Trophoblast cell (in vitro differentiated cells and primary cell): ENCODE measurements around the gene MPV17. TPM values are rescaled to one million over a fixed set of nuclear protein-coding genes. Genes with fewer than 3 reads are reported as not detected.

Source experiments
- DNase-seq, 2 donors: peaks; one replicate each; pipeline ENCODE4 v3.0.0-alpha.2; 2016
- H2AFZ ChIP-seq: 2 replicates; pipeline ENCODE4 v1.6.1; 2013; ENCODE audit warnings: low read length, moderate library complexity, mild to moderate bottlenecking; ENCODE audit not compliant: insufficient read depth, poor library complexity
- H2AK5ac ChIP-seq: 2 replicates; pipeline ENCODE4 v1.6.1; 2013; ENCODE audit warnings: mild to moderate bottlenecking, low read length
- H2BK120ac ChIP-seq: 2 replicates; pipeline ENCODE4 v1.6.1; 2013; ENCODE audit warnings: low read length, mild to moderate bottlenecking, moderate library complexity; ENCODE audit not compliant: insufficient read depth, poor library complexity
- H2BK12ac ChIP-seq: 2 replicates; pipeline ENCODE4 v1.6.1; 2013; ENCODE audit warnings: mild to moderate bottlenecking, low read length, moderate library complexity
- H2BK5ac ChIP-seq: 2 replicates; pipeline ENCODE4 v1.6.1; 2013; ENCODE audit warnings: low read length, low read depth, moderate library complexity, mild to moderate bottlenecking; ENCODE audit not compliant: poor library complexity
- H3K14ac ChIP-seq: 2 replicates; pipeline ENCODE4 v1.6.1; 2013; ENCODE audit warnings: mild to moderate bottlenecking, low read length
- H3K18ac ChIP-seq: 2 replicates; pipeline ENCODE4 v1.6.1; 2013; ENCODE audit warnings: mild to moderate bottlenecking, low read length
- H3K23ac ChIP-seq: 2 replicates; pipeline ENCODE4 v1.6.1; 2013; ENCODE audit warnings: low read length
- H3K27ac ChIP-seq: 2 replicates; pipeline ENCODE4 v1.5.1; 2013; ENCODE audit warnings: low read depth, mild to moderate bottlenecking, inconsistent platforms, low read length, moderate library complexity
- H3K27me3 ChIP-seq: 2 replicates; pipeline ENCODE4 v1.6.1; 2013; ENCODE audit warnings: inconsistent platforms, mild to moderate bottlenecking, low read length, moderate library complexity; ENCODE audit not compliant: insufficient read depth
- H3K36me3 ChIP-seq, 2 experiments: 1 replicate in 1 of 2; 2 replicates in 1 of 2; pipeline ENCODE4 v1.6.1; 2013; ENCODE audit warnings: low read length in 2 of 2, mild to moderate bottlenecking in 2 of 2, moderate library complexity in 1 of 2; ENCODE audit not compliant: insufficient read depth in 2 of 2, control insufficient read depth in 1 of 2
- H3K4ac ChIP-seq: 2 replicates; pipeline ENCODE4 v1.6.1; 2013; ENCODE audit warnings: low read depth, mild to moderate bottlenecking, low read length, moderate library complexity
- H3K4me1 ChIP-seq, 2 experiments: 1 replicate in 1 of 2; 2 replicates in 1 of 2; pipeline ENCODE4 v1.6.1; 2013; ENCODE audit warnings: low read length in 2 of 2, mild to moderate bottlenecking in 2 of 2, moderate library complexity in 1 of 2; ENCODE audit not compliant: insufficient read depth in 2 of 2, control insufficient read depth in 1 of 2
- H3K4me2 ChIP-seq: 2 replicates; pipeline ENCODE4 v1.6.1; 2013; ENCODE audit warnings: inconsistent platforms, mild to moderate bottlenecking, low read length, moderate library complexity
- H3K4me3 ChIP-seq: 2 replicates; pipeline ENCODE4 v1.5.1; 2013; ENCODE audit warnings: mild to moderate bottlenecking, low read depth, low read length, inconsistent platforms
- H3K79me1 ChIP-seq: one replicate; pipeline ENCODE4 v1.6.1; 2013; ENCODE audit warnings: low read length
- H3K79me2 ChIP-seq: 2 replicates; pipeline ENCODE4 v1.6.1; 2013; ENCODE audit warnings: low read length, mild to moderate bottlenecking; ENCODE audit not compliant: control insufficient read depth, insufficient read depth, poor library complexity
- H3K9ac ChIP-seq: 2 replicates; pipeline ENCODE4 v1.6.1; 2013; ENCODE audit warnings: mild to moderate bottlenecking, low read length
- H3K9me3 ChIP-seq: 2 replicates; pipeline ENCODE4 v1.6.1; 2013; ENCODE audit warnings: low read depth, mild to moderate bottlenecking, control low read depth, inconsistent platforms, low read length; ENCODE audit not compliant: insufficient read depth
- H4K12ac ChIP-seq: 2 replicates; pipeline ENCODE4 v1.6.1; 2013; ENCODE audit warnings: low read depth, mild to moderate bottlenecking, low read length, moderate library complexity
- H4K8ac ChIP-seq: 2 replicates; pipeline ENCODE4 v1.6.1; 2013; ENCODE audit warnings: low read depth, mild to moderate bottlenecking, low read length, moderate library complexity
- H4K91ac ChIP-seq: one replicate; pipeline ENCODE4 v1.6.1; 2013; ENCODE audit warnings: low read depth, mild to moderate bottlenecking, low read length, moderate library complexity
- WGBS: extraction: QIAGEN DNeasy Blood & Tissue Kit; methylation state at CpG from one replicate; pipeline ENCODE4 v1.1.7; 2013; ENCODE audit warnings: missing lambda C conversion rate; ENCODE audit not compliant: insufficient read length, insufficient coverage; ENCODE audit errors: extremely low coverage; 5-methylcytosine and 5-hydroxymethylcytosine counted together
- polyA plus RNA-seq: library from polyadenylated mRNA; stranded (reverse); fragments of 200-250 nt; gene quantifications from 2 replicates; pipeline ENCODE4 v1.2.3, GENCODE V29; 2013

MPV17 gene, protein sequence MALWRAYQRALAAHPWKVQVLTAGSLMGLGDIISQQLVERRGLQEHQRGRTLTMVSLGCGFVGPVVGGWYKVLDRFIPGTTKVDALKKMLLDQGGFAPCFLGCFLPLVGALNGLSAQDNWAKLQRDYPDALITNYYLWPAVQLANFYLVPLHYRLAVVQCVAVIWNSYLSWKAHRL
- polyA plus RNA-seq = 111 and 118 TPM in 2 replicates

DNA sequence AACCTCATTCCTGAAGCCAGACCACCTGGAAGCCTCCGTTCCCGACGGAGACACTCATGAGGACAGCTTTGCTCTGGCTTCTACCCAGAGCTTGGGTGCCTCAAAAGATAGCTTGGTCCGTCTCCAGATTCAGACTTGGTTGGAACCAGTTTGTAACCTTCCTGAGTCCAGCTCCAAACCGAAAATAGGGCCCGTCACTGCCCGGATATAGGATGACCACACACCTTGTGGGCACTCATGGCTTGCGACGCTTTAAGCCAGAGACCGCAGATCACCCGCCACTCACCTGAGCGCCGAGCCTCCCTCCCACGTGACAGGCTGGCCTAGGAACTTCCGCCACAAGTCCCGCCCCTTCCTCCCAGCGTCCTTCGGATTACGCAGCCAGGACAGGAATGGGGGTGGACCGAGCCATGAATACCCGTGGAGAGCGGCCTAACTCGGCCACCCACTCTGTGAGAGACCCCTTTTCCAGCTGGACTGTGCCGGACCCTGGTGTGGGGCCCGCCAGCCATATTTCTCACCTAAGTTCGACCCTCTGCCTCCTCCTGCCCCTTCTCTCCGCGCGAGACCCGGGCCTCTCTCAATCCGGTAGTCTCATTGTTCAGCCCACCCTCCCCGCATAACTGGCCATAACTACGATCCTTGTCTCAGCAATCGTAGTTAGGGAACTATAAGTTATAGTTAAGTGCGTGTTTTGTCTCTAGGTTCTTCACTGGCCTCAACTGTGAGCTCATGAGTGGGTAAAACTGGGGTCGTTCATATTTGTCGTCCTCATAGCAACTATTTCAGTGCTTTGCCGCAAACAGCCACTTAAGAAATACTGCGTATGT, at the start of gene MPV17:
MPV17 (minus strand) TSS at position 332 of the 830 bp plus-strand sequence. CDS start 580 bp downstream, outside the sequence.
- peak within 1 kb of the TSS; percentile 93 for H3K14ac ChIP-seq
- peaks cover 2% of the 10 kb centered on the region for H3K9me3 ChIP-seq
- peak within 1 kb of the TSS; percentile 92 for H4K91ac ChIP-seq
- H3K18ac ChIP-seq = peak within 1 kb of the TSS; percentile 93
- peak within 1 kb of the TSS; percentile 98 for H4K8ac ChIP-seq
- peaks cover 14 to 17% of the 10 kb centered on the region in 2 experiments for H3K4me1 ChIP-seq
- peak within 1 kb of the TSS; percentile 41 for H2BK12ac ChIP-seq
- peak within 1 kb of the TSS; percentile 82 for H3K4me3 ChIP-seq
- peaks cover 12% of the 10 kb centered on the region for H3K79me2 ChIP-seq
- H3K27me3 ChIP-seq = no peaks in the 10 kb centered on the region
- DNase-seq = peak; percentile 96
- H3K4ac ChIP-seq = peak within 1 kb of the TSS; percentile 71
- H3K27ac ChIP-seq = peak within 1 kb of the TSS; percentile 63
- H3K4me2 ChIP-seq = peak within 1 kb of the TSS; percentile 87
- peak within 1 kb of the TSS; percentile 92 for H2BK120ac ChIP-seq
- H2AFZ ChIP-seq = peak within 1 kb of the TSS; percentile 33
- H3K23ac ChIP-seq = no peak within 1 kb of the TSS
- H3K9ac ChIP-seq = peak within 1 kb of the TSS; percentile 96
- peaks cover 18% of the 10 kb centered on the region for H3K79me1 ChIP-seq
- WGBS = no CpG with 5 or more reads among the region's 39 CpGs
- peak within 1 kb of the TSS; percentile 84 for H4K12ac ChIP-seq
- peak within 1 kb of the TSS; percentile 85 for H2BK5ac ChIP-seq
- H2AK5ac ChIP-seq = peak within 1 kb of the TSS; percentile 77
- H3K36me3 ChIP-seq = peaks cover 13 to 21% of the 10 kb centered on the region in 2 experiments

DNA sequence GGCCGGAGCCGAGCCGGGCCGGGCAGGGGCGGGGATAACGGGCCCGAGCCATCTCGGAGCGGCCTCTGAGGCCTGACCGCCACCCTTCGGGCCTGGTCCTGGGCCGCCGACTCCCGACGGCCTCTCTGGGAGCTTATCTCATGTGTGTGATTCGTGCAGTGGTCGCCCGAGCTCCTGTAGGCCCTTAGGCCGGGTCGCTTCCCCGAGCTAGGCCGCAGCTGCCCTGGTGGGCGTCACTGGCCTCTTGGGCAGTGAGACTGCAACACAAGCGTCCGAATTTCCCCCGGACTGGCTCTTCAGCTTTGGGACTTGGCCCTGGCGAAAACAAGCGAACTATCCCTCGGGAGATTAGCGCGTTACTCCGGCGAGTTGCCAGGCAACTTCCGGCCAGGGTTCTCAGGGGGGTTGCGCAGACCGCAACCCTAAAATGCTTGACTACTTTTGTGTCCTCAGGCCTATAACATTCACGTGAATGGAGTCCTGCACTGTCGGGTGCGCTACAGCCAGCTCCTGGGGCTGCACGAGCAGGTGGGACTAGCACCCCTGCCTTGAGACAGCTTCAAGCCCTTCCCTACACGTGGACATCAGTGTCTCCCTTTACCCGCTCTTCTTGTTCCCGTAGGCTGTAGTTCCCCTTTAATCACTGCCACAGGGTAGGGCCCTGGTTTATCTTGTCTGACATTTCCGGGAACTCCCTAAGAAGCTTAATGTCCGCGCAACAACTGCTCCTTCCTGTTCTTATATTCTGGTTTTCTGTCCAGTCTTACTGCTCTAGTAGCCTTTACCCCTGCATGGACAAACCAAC, 48.1 kb upstream of the MPV17 start:
- H3K27me3 ChIP-seq = no peaks in the 10 kb centered on the region
- no peaks in the 10 kb centered on the region for H3K9me3 ChIP-seq
- peak overlapping the region; percentile 29 for H3K27ac ChIP-seq
- H4K91ac ChIP-seq = peak overlapping the region; percentile 90
- peak overlapping the region; percentile 61 for H2BK120ac ChIP-seq
- peak; percentile 18 to 55 for DNase-seq
- no peak overlapping the region for H2BK12ac ChIP-seq
- H3K4me1 ChIP-seq = peaks cover 4 to 11% of the 10 kb centered on the region in 2 experiments
- H3K4me2 ChIP-seq = peak overlapping the region; percentile 86
- H3K23ac ChIP-seq = no peak overlapping the region
- H4K12ac ChIP-seq = peak overlapping the region; percentile 83
- H3K36me3 ChIP-seq = peaks cover 36 to 52% of the 10 kb centered on the region in 2 experiments
- H3K18ac ChIP-seq = peak overlapping the region; percentile 82
- peak overlapping the region; percentile 67 for H3K14ac ChIP-seq
- peak overlapping the region; percentile 80 for H2BK5ac ChIP-seq
- no CpG with 5 or more reads among the region's 46 CpGs for WGBS
- H4K8ac ChIP-seq = peak overlapping the region; percentile 97
- peak overlapping the region; percentile 68 for H2AFZ ChIP-seq
- H3K4me3 ChIP-seq = peak overlapping the region; percentile 99
- H3K79me2 ChIP-seq = peaks cover 13% of the 10 kb centered on the region
- peak overlapping the region; percentile 96 for H2AK5ac ChIP-seq
- peaks cover 15% of the 10 kb centered on the region for H3K79me1 ChIP-seq
- H3K9ac ChIP-seq = peak overlapping the region; percentile 94
- H3K4ac ChIP-seq = peak overlapping the region; percentile 67

DNA sequence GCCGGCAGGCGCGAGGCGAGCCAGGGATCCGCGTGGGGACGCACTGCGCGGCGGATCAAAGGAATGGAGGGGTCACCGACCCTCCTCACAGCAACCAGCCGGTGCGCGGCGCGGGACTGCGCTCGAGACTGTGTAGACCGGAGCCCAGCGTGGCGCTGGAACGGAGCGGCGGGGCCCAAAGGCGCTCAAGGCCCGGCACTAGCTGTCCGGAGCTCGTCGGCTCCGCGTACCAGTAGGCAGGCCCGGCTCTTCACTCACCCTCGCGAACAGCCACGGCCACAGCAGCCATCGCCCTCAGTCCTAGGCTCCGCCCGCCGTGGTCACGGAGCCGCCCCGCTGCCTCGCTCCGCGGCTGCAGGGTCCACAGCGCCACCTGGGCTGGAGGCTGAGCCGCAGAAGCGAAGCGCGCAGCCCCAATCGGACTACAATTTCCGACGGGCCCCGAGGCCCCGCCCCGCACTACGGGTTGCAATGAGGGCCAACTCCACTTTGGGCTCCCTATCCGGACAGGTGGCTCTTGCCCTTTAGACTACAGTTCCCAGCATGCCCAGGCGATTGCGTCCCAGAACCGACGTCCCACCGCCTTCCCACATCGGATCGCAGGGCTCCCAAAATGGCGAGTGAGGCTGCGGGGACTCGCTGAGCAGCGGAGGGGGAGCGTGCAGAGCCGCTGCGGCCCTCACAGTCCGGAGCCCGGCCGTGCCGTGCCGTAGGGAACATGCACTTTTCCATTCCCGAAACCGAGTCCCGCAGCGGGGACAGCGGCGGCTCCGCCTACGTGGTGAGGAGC, 47.3 kb upstream of the MPV17 start, which contains the start of the genes EIF2B4 and SNX17:
EIF2B4 (minus strand) TSS at position 313 of the 790 bp plus-strand sequence; CDS start at position 289, 24 bp downstream.
SNX17 (plus strand) TSS at position 591 of the 790 bp plus-strand sequence; CDS start at position 719, 128 bp downstream.
- H3K9ac ChIP-seq = peak within 1 kb of the TSS; percentile 94
- H3K79me1 ChIP-seq = peaks cover 15% of the 10 kb centered on the region
- peak within 1 kb of the TSS; percentile 99 for H3K4me3 ChIP-seq
- no peak within 1 kb of the TSS for H3K23ac ChIP-seq
- peak within 1 kb of the TSS; percentile 96 for H2AK5ac ChIP-seq
- H3K27ac ChIP-seq = peak within 1 kb of the TSS; percentile 58
- peak within 1 kb of the TSS; percentile 81 for H3K14ac ChIP-seq
- peak within 1 kb of the TSS; percentile 94 for H2AFZ ChIP-seq
- no CpG with 5 or more reads among the region's 85 CpGs for WGBS
- peaks cover 4 to 11% of the 10 kb centered on the region in 2 experiments for H3K4me1 ChIP-seq
- H4K91ac ChIP-seq = peak within 1 kb of the TSS; percentile 90
- H2BK12ac ChIP-seq = peak within 1 kb of the TSS; percentile 5
- DNase-seq = peak; percentile 100
- H4K8ac ChIP-seq = peak within 1 kb of the TSS; percentile 97
- H3K36me3 ChIP-seq = peaks cover 34 to 50% of the 10 kb centered on the region in 2 experiments
- H2BK120ac ChIP-seq = peak within 1 kb of the TSS; percentile 61
- H3K9me3 ChIP-seq = no peaks in the 10 kb centered on the region
- no peaks in the 10 kb centered on the region for H3K27me3 ChIP-seq
- peak within 1 kb of the TSS; percentile 72 for H3K4ac ChIP-seq
- H3K4me2 ChIP-seq = peak within 1 kb of the TSS; percentile 86
- H2BK5ac ChIP-seq = peak within 1 kb of the TSS; percentile 80
- peaks cover 13% of the 10 kb centered on the region for H3K79me2 ChIP-seq
- H4K12ac ChIP-seq = peak within 1 kb of the TSS; percentile 83
- H3K18ac ChIP-seq = peak within 1 kb of the TSS; percentile 82
